Astrocyte of the cerebellum (primary cell): ENCODE data around the gene USP16.

Experiments
- DNase-seq: peaks from one replicate; pipeline ENCODE4 v3.0.0-alpha.2; 2011; ENCODE audit warnings: low read depth
- H3K4me3 ChIP-seq: 2 replicates; pipeline ENCODE4 v1.5.1; 2011; ENCODE audit warnings: mild to moderate bottlenecking, low read depth, low read length, moderate library complexity
- in situ Hi-C: cut with HindIII; loops from 2 replicates; pipeline ENCODE4 v1.10.0; 2017; ENCODE audit warnings: low sequenced_read_pairs
- TF ChIP-seq, protein P1 (sequence below): IDR thresholded peaks from 2 replicates; pipeline ENCODE4 v1.5.1; 2012; ENCODE audit warnings: low read length, low read depth, moderate library complexity, mild to moderate bottlenecking; ENCODE audit errors: missing control alignments

Gene USP16

DNA sequence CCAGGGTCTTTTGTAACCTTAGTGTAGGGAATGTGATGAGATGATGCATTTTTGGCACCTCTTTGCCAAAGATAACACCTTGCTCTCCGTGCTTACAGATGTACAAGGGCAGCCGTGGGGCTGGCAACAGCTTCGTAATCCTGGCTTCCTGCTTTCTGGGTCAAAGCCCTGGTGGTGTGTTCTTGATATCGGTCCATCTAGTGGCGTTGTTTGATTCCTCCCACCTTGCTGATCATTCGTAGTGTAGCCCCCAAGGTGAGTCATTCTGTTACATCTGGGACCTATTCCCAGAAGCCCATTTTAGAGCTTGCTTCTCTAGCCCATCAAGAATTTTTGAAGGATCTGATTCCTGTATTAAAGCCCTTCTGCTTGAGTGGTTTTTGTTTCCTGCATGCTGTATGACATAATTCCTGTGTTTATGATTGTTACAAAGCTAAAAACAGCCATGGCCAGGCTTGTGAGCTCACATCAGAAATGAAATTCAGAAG, 56.0 kb downstream of the USP16 start:
- TF ChIP-seq, protein P1, sequence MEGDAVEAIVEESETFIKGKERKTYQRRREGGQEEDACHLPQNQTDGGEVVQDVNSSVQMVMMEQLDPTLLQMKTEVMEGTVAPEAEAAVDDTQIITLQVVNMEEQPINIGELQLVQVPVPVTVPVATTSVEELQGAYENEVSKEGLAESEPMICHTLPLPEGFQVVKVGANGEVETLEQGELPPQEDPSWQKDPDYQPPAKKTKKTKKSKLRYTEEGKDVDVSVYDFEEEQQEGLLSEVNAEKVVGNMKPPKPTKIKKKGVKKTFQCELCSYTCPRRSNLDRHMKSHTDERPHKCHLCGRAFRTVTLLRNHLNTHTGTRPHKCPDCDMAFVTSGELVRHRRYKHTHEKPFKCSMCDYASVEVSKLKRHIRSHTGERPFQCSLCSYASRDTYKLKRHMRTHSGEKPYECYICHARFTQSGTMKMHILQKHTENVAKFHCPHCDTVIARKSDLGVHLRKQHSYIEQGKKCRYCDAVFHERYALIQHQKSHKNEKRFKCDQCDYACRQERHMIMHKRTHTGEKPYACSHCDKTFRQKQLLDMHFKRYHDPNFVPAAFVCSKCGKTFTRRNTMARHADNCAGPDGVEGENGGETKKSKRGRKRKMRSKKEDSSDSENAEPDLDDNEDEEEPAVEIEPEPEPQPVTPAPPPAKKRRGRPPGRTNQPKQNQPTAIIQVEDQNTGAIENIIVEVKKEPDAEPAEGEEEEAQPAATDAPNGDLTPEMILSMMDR = no peak
- in situ Hi-C loops = loop anchor here (25.0 kb wide), 1 partner anchor 782 kb away; no protein-coding TSS in a partner anchor
- DNase-seq = no peak
- H3K4me3 ChIP-seq = no peak overlapping the region

DNA sequence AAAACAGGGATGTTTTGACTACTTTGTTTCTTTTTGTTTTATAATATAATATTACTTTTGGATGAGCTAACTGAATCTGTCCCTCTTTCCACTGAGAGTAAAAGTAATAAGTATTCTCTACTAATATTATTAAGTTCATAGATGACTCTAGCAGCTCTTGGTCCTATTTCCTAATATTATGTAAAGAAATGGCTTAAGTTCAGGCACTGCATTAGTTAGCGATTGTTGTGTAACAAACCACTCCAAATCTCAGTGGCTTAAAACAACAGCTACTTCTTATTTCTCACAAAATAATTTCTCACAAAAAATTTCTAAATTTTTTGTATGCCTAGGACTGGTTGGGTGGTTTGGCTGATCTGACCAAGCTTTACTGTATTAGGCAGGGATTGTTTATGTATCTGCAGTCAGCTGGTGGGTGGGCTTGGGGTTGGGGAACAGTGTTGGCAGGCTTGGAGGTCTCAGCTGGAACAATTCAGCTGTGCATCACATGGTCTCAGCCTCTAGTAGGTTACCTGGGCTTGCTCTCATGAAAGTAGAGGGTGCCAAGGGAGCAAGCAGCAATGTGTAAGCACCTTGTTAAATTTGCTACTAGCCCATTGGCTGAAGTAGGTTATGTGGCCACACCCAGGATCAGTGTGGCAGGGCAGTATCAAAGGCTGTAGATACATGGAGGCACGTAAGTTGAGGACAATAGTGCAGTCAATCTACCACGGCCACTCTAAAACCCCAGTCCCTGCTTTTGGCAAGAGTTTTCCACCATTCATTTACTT, 57.8 kb downstream of the USP16 start:
- H3K4me3 ChIP-seq = no peak overlapping the region
- in situ Hi-C loops = loop anchor here (25.0 kb wide), 1 partner anchor 780 kb away; no protein-coding TSS in a partner anchor
- TF ChIP-seq, protein P1 = no peak
- no peak for DNase-seq

GRCh38 chr21:29083306-29083705, 58.8 kb downstream of the USP16 start:
- H3K4me3 ChIP-seq = no peak overlapping the region
- in situ Hi-C loops = loop anchor here (25.0 kb wide), 1 partner anchor 779 kb away; no protein-coding TSS in a partner anchor
- TF ChIP-seq, protein P1 = no peak
- no peak for DNase-seq

GRCh38 chr21:29084372-29084771, 59.9 kb downstream of the USP16 start:
- TF ChIP-seq, protein P1 = no peak
- no peak for DNase-seq
- in situ Hi-C loops = loop anchor here (25.0 kb wide), 1 partner anchor 778 kb away; no protein-coding TSS in a partner anchor
- no peak overlapping the region for H3K4me3 ChIP-seq

GRCh38 chr21:29085106-29085752, 60.8 kb downstream of the USP16 start:
- TF ChIP-seq, protein P1 = no peak
- no peak overlapping the region for H3K4me3 ChIP-seq
- in situ Hi-C loops = loop anchor here (25.0 kb wide), 1 partner anchor 777 kb away; no protein-coding TSS in a partner anchor
- DNase-seq = no peak

GRCh38 chr21:29091033-29091432, 66.6 kb downstream of the USP16 start:
- no peak for DNase-seq
- in situ Hi-C loops = loop anchor here (25.0 kb wide), 1 partner anchor 771 kb away; no protein-coding TSS in a partner anchor
- TF ChIP-seq, protein P1 = no peak
- no peak overlapping the region for H3K4me3 ChIP-seq
